Measurements from ENCODE around the gene RORB. TPM values are rescaled to one million over a fixed set of nuclear protein-coding genes. Genes with fewer than 3 reads are reported as not detected.

Gene RORB
- total RNA-seq, 4 donors from 2014 or later, result 0.45 to 10.0 (median 0.81) TPM

GRCh38 chr9:74503666-74504065, 6.5 kb downstream of the RORB start:
- no peak for ATAC-seq
- H3K4me3 ChIP-seq, result no peak overlapping the region
- peaks cover 29% of the 10 kb centered on the region for H3K27me3 ChIP-seq
- H3K4me1 ChIP-seq, result peaks cover 0 to 19% (median 7%) of the 10 kb centered on the region in 3 donors
- H3K9me3 ChIP-seq, result no peaks in the 10 kb centered on the region
- no peak overlapping the region for H3K27ac ChIP-seq
- 83 to 94% methylated on average over 3 of the region's 3 CpGs for WGBS, 2 donors (ENCODE audit: low coverage in 1 of 2)
- no peak for TF ChIP-seq CTCF (IDR thresholded peaks at IDR 0.05)
- no peak for TF ChIP-seq POLR2A (IDR thresholded peaks at IDR 0.05)
- no peak for TF ChIP-seq EP300 (IDR thresholded peaks at IDR 0.05)
- TF ChIP-seq POLR2AphosphoS5 (IDR thresholded peaks at IDR 0.05), result no peak
- H3K36me3 ChIP-seq, result no peaks in the 10 kb centered on the region

GRCh38 chr9:74511333-74511732, 14.2 kb downstream of the RORB start:
- no peak for ATAC-seq
- no peaks in the 10 kb centered on the region for H3K4me1 ChIP-seq
- no peaks in the 10 kb centered on the region for H3K36me3 ChIP-seq
- no peaks in the 10 kb centered on the region for H3K9me3 ChIP-seq
- TF ChIP-seq POLR2A (IDR thresholded peaks at IDR 0.05), result no peak
- TF ChIP-seq POLR2AphosphoS5 (IDR thresholded peaks at IDR 0.05), result no peak
- TF ChIP-seq CTCF (IDR thresholded peaks at IDR 0.05), result no peak
- no peak for TF ChIP-seq EP300 (IDR thresholded peaks at IDR 0.05)
- H3K4me3 ChIP-seq, result no peak overlapping the region
- 80 to 84% methylated on average over 1 to 2 of the region's 2 CpGs for WGBS, 2 donors (ENCODE audit: low coverage in 1 of 2)
- no peaks in the 10 kb centered on the region for H3K27me3 ChIP-seq
- no peak overlapping the region for H3K27ac ChIP-seq

GRCh38 chr9:74512416-74512815, 15.3 kb downstream of the RORB start:
- ATAC-seq, result no peak
- WGBS, 2 donors (ENCODE audit: low coverage in 1 of 2), result 83 to 87% methylated on average over 1 of the region's 1 CpG

GRCh38 chr9:74513221-74513620, 16.1 kb downstream of the RORB start:
- WGBS, 2 donors (ENCODE audit: low coverage in 1 of 2), result 82 to 89% methylated on average over 4 of the region's 4 CpGs
- H3K9me3 ChIP-seq, result no peaks in the 10 kb centered on the region
- H3K4me3 ChIP-seq, result no peak overlapping the region
- H3K27ac ChIP-seq, result no peak overlapping the region
- H3K36me3 ChIP-seq, result no peaks in the 10 kb centered on the region
- H3K4me1 ChIP-seq, result no peaks in the 10 kb centered on the region
- H3K27me3 ChIP-seq, result no peaks in the 10 kb centered on the region
- ATAC-seq, result no peak
- TF ChIP-seq CTCF (IDR thresholded peaks at IDR 0.05) (no peak), POLR2A (IDR thresholded peaks at IDR 0.05) (no peak), POLR2AphosphoS5 (IDR thresholded peaks at IDR 0.05) (no peak), EP300 (IDR thresholded peaks at IDR 0.05) (no peak)

More at GRCh38 chr9:74512416-74512815, 15.3 kb downstream of the RORB start:
- Histone ChIP-seq H3K4me3 (no peak overlapping the region), H3K36me3 (no peaks in the 10 kb centered on the region), H3K27ac (no peak overlapping the region), H3K4me1 (no peaks in the 10 kb centered on the region), H3K9me3 (no peaks in the 10 kb centered on the region), H3K27me3 (no peaks in the 10 kb centered on the region)
- TF ChIP-seq EP300 (IDR thresholded peaks at IDR 0.05), result no peak
- TF ChIP-seq CTCF (IDR thresholded peaks at IDR 0.05), result no peak
- no peak for TF ChIP-seq POLR2AphosphoS5 (IDR thresholded peaks at IDR 0.05)
- no peak for TF ChIP-seq POLR2A (IDR thresholded peaks at IDR 0.05)

GRCh38 chr9:74517188-74517587, 20.1 kb downstream of the RORB start:
- H3K4me1 ChIP-seq, result no peaks in the 10 kb centered on the region
- no peak for TF ChIP-seq POLR2A (IDR thresholded peaks at IDR 0.05)
- no peak for TF ChIP-seq CTCF (IDR thresholded peaks at IDR 0.05)
- no peak for TF ChIP-seq POLR2AphosphoS5 (IDR thresholded peaks at IDR 0.05)
- no peak for TF ChIP-seq EP300 (IDR thresholded peaks at IDR 0.05)
- no peaks in the 10 kb centered on the region for H3K27me3 ChIP-seq
- ATAC-seq, result no peak
- 78 to 84% methylated on average over 4 of the region's 4 CpGs for WGBS, 2 donors (ENCODE audit: low coverage in 1 of 2)
- H3K4me3 ChIP-seq, result no peak overlapping the region
- no peaks in the 10 kb centered on the region for H3K36me3 ChIP-seq
- no peaks in the 10 kb centered on the region for H3K9me3 ChIP-seq
- H3K27ac ChIP-seq, result no peak overlapping the region

All from gastroesophageal sphincter (tissue), 4 donors.